HUES6 (cell line): ENCODE results near the gene DUSP2.
"Not testable (repeated sequence)": the region's sequence is repeated elsewhere in the genome, so short reads cannot be mapped to it uniquely, and the experiment has no call there.

Source experiments
- H3K27ac ChIP-seq: 2 replicates; pipeline ENCODE4 v1.7.0; 2013; ENCODE audit warnings: low read depth, mild to moderate bottlenecking, low read length, inconsistent platforms
- H3K27me3 ChIP-seq: 2 replicates; pipeline ENCODE4 v1.6.1; 2013; ENCODE audit warnings: low read length; ENCODE audit not compliant: control insufficient read depth, insufficient read depth
- H3K36me3 ChIP-seq: 2 replicates; pipeline ENCODE4 v1.6.1; 2013; ENCODE audit warnings: low read length; ENCODE audit not compliant: control insufficient read depth, insufficient read depth
- H3K4me1 ChIP-seq: 2 replicates; pipeline ENCODE4 v1.6.1; 2013; ENCODE audit warnings: low read length; ENCODE audit not compliant: control insufficient read depth, insufficient read depth
- H3K4me3 ChIP-seq: 2 replicates; pipeline ENCODE4 v1.5.1; 2013; ENCODE audit warnings: low read depth, low read length
- H3K9ac ChIP-seq: one replicate; pipeline ENCODE4 v1.6.1; 2013; ENCODE audit warnings: mild to moderate bottlenecking, low read length
- H3K9me3 ChIP-seq: 2 replicates; pipeline ENCODE4 v1.6.1; 2013; ENCODE audit warnings: low read depth, low read length; ENCODE audit not compliant: control insufficient read depth, insufficient read depth

Gene DUSP2

DNA sequence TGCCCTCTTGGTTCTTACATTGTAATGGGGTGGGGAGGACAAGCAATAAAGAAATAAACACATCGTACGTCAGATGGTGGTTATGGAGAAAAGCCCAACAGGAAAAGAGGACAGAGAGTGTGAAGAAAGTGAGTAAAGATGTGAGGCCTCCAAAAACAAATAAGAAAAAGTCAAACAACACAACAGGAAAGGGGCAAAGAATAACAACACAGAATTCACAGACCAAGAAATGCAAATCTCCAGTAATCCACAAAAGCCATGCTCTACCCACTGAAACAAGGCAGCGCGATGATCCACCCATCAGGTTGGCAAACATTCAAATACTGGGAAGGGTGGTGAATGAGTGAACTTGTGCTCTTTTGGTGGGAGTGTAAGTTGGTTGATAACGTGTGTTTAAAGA lies 16.7 kb upstream of the DUSP2 start:
- no peak overlapping the region for H3K9ac ChIP-seq
- H3K9me3 ChIP-seq: no peaks in the 10 kb centered on the region
- no peak overlapping the region for H3K4me3 ChIP-seq
- no peaks in the 10 kb centered on the region for H3K27me3 ChIP-seq
- peaks cover 10% of the 10 kb centered on the region; the same call in 1 of the 2 replicates for H3K4me1 ChIP-seq
- H3K36me3 ChIP-seq: no peaks in the 10 kb centered on the region
- H3K27ac ChIP-seq: no peak overlapping the region

DNA sequence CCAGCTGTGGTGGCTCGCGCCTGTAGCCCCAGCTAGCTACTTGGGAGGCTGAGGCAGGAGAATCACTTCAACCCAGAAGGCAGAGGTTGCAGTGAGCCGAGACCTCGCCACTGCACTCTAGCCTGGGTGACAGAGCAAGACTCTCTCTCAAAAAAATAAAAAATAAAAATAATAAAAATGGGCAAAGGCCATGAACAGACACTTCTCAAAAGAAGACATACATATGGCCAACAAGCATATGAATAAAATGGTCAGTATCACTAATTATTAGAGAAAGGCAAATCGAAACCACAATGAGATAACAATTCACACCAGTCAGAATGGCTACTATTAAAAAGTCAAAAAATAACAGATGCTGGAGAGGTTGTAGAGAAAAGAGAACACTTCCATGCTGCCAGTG lies 15.1 kb upstream of the DUSP2 start:
- H3K36me3 ChIP-seq, H3K27ac ChIP-seq: not testable (repeated sequence)
- H3K4me1 ChIP-seq: peaks cover 10% of the 10 kb centered on the region; the same call in 1 of the 2 replicates

DNA sequence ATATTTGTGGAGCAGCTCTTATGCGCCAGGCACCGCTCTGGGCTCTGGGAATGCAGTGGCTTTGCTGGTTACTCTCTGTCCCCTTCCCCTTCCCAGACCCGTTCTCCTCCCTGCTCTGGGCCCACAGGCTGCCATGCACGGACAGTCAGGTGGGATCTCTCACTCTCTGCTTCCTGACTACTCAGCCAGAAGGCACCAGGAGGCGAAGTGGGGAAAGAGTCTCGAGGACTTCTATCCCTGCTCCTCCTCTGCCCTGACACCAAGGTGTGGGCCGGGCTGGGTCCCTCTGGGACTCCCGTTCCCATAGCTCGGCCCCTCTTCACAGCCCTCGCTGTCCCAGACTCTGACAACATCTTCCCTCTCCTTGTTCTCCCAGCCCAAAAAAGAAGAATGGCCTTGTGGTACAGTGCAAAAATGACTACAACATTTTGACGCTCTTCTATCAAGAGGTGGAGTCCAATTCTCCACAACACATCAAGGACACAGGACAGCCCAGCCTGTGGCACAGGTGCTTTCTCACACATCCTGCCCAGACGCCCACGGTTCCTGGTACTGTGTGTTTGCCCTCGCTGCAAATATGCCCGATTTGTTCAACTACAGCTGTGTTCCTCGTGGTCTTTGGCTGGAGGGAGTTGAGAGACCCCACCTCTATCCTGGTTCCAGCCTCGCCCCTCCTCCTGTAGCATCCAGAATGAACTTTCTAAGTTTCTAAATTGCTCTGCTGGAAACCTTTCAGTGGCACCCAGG lies 14.0 kb upstream of the DUSP2 start:
- Histone ChIP-seq H3K27ac (no peak overlapping the region), H3K4me1 (peaks cover 10% of the 10 kb centered on the region; the same call in 1 of the 2 replicates), H3K36me3 (no peaks in the 10 kb centered on the region), H3K27me3 (no peaks in the 10 kb centered on the region), H3K4me3 (no peak overlapping the region), H3K9me3 (no peaks in the 10 kb centered on the region), H3K9ac (no peak overlapping the region)

More for the DNA sequence above, 15.1 kb upstream of the DUSP2 start:
- not testable (repeated sequence) for H3K9ac ChIP-seq, H3K9me3 ChIP-seq, H3K27me3 ChIP-seq, H3K4me3 ChIP-seq

DNA sequence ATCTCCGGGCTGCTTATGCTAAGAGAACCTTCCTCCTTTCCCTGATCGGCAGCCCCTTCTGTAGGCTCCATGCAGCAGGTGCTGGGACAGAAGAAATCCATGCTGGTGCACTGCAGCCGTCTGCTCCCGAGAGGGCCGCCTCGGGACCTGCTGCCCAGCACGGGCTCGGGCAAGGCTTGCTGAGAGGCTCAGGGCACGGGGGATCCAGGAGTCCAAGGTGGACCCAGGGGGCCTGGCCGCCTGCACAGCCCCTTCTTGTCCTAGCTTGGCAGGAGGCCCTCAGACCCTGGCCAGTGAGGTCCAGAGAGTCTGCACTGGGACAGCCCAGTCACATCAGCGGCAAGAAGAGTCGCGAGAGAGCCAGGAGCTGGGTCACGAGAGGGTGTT lies 13.3 kb upstream of the DUSP2 start:
- peaks cover 10% of the 10 kb centered on the region; the same call in 1 of the 2 replicates for H3K4me1 ChIP-seq

DNA sequence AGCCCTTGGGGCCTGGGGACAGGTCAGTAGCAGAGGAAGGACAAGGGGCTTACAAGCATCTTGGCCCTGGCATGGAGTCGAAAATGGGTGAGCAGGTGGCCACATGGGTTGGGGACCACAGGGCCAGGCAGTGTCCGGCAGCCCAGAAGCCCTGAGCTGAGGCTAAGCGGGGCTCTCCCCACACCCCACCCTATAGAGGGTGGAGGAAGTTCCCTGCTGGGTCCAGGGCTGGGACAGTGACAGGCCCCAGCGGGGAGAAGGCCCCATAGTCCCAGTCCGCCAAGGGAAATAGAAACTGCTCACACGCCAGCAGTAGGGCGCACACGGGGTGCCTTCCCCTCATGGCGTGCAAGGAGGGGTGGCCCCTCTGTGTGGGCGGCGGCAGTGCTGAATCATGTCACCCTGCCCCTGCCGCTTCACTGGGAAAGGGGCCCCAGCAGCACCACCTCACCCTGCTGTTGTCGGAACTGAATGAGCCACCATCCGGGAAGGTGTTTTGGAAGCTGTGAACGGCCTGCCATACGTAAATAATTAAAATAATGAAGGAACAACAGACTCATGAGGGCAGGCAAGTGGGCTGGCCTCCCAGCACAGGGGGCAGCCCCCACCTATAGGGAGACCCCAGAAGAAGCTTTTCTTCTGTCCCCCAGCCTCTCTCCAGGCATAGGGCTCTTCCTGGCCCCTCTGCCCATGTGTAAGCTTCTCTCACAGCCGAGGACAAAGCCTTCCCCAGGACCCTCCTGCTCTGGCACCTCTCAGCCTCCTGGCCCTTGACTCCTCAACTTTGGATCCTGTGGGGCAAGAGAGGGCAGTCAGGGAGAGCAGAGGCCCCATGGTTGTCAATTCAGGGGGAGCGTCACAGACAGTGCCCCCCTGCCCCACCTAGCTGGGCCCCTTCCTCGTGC lies 12.7 kb upstream of the DUSP2 start:
- Histone ChIP-seq H3K4me3 (no peak overlapping the region), H3K36me3 (no peaks in the 10 kb centered on the region), H3K9ac (no peak overlapping the region), H3K9me3 (no peaks in the 10 kb centered on the region), H3K27me3 (no peaks in the 10 kb centered on the region), H3K27ac (no peak overlapping the region), H3K4me1 (peaks cover 10% of the 10 kb centered on the region; the same call in 1 of the 2 replicates)

More for the DNA sequence above, 13.3 kb upstream of the DUSP2 start:
- no peaks in the 10 kb centered on the region for H3K9me3 ChIP-seq
- H3K4me3 ChIP-seq: no peak overlapping the region
- H3K9ac ChIP-seq: no peak overlapping the region
- no peaks in the 10 kb centered on the region for H3K27me3 ChIP-seq
- no peak overlapping the region for H3K27ac ChIP-seq
- no peaks in the 10 kb centered on the region for H3K36me3 ChIP-seq

DNA sequence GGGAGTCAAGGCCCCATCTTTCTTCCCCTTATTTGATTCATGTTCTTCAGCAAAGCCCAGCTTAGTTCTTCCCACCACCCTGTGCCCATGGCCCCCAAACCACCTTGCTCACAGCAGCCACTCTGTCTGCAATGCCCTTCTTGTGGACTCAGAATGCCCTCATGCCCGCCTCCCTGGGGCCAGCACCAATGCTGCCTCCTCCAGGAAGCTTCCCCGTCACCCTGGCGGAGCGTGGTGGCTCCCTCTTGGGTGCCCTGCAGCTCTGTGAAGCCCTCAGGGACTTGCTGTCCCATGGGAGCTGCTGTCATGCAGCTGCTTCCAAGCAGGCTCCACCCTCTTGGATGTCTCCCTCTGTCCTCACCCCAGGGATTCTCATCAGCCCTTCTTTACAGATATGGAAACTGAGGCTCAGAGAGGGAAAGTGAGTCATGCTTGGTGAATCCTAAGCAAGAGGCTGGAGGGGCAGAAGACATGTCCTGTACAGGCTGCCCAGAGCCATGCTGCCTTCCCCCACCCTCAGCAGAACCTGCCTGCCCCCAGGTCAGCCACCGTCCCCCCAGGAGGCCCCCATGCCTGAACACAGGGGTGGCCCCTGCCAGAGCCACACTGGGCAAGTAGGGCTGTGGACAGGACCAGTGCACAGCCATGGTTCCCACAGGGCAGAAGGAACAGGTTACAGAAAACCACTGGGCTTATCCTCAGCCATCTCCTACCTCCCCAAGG lies 11.8 kb upstream of the DUSP2 start:
- H3K27me3 ChIP-seq: no peaks in the 10 kb centered on the region
- no peak overlapping the region for H3K4me3 ChIP-seq
- peaks cover 15% of the 10 kb centered on the region; the same call in 1 of the 2 replicates for H3K4me1 ChIP-seq
- no peak overlapping the region for H3K27ac ChIP-seq
- H3K9ac ChIP-seq: no peak overlapping the region
- H3K36me3 ChIP-seq: no peaks in the 10 kb centered on the region
- H3K9me3 ChIP-seq: no peaks in the 10 kb centered on the region

DNA sequence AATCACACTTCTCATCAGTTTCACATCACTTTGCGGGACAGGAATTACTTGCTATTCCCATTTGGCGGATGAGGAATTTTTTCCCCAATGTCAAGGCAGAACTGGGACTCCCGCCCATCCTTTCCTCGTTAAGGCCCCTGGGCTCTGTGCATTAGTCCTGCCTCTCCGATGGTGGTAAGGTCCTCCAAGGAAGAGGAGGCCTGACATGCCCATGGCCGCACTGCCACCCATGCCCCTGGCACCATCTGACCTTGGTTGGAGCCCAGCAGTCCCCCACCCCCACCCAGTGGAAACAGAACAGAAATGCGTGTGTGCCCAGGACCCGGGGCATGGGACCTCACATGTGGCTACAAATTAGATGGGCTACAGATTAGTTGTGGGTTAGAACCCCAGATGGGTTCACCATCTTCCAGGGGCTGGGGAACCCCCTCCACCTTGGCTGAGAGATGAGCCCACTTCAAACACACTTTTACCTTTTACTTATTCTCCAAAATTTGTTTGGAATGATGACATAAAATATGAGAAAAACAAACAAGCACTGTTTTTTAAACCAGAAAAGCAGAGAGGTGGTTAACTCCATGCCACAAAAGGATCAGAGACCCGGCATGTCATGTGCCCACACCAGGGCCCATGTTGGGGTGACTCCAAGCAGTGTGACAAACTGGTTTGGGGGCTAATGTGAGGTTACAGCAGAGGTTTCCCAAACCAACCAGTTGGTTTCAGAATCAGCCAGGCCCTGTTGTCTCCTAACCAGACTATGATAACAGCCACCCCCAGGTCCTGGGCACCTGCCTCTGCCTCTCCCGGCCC lies 11.0 kb upstream of the DUSP2 start:
- Histone ChIP-seq H3K4me1 (peaks cover 16% of the 10 kb centered on the region; the same call in 1 of the 2 replicates), H3K9ac (no peak overlapping the region), H3K9me3 (no peaks in the 10 kb centered on the region), H3K27me3 (no peaks in the 10 kb centered on the region), H3K4me3 (no peak overlapping the region), H3K36me3 (no peaks in the 10 kb centered on the region), H3K27ac (no peak overlapping the region)

DNA sequence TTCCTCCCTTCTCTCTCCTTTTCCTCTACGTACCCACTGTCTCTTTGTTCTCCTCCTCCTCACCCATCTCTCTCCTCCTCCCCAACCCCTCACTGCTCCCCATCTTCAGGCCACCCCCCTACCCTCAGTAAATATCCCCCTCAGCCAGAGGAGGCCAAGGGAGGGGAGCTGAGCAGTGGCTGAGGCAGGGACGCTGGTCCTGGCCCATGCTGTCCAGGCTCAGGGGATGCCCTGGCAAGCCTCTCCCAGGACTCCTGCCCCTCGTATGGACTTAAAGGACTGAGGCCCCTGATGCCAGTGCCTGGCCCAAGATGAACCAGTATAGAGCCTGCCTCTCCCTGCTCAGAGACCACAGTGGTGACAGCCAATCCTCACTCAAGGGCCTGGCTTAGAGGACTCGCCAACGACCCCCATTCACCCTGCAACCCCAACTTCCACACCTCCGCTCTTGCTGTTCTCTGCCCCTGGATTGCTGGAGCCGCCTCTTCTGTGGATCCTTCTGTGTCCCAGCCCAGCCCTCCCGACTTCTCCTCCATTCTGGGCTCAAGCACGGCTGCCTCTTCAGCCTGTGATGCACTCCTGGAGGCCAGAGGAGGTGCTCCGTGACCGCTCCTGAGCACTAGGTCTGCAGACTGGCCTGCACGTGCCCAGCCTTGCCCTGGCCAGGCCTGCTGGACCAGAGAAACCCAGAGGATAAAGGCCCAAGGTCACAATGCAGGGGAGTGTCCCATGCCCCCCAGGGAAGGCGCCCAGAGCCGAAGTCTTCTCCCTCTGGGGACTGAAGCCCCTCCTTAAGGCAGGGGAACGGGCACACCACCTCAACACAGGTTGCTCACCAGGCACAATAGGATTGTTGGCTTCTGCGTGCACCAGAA lies 9.5 kb upstream of the DUSP2 start:
- H3K9ac ChIP-seq: no peak overlapping the region
- no peak overlapping the region for H3K27ac ChIP-seq
- no peaks in the 10 kb centered on the region for H3K27me3 ChIP-seq
- no peaks in the 10 kb centered on the region for H3K36me3 ChIP-seq
- no peak overlapping the region for H3K4me3 ChIP-seq
- peaks cover 16% of the 10 kb centered on the region; the same call in 1 of the 2 replicates for H3K4me1 ChIP-seq
- no peaks in the 10 kb centered on the region for H3K9me3 ChIP-seq

DNA sequence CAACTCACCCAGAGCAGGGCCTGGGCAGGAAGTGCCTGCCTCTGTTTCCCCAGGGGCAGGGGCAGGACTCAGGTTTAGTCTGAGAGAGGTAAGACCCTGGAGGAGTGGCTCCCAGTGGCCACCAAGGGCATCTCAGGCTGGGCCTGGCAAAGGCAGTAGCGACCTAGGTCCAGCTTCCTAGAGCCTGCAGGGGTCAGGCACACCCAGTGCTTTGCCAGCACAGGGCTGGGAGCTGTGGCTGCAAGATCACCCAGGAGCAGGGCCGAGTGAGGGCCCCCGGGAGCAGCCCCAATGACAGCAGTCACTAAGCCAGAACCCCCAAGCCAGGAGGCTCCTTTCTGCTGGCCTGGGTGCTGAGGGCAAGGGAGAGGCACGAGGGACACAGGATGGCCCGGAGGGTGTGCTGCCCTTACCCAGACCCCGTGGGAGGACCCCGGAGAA lies 8.8 kb upstream of the DUSP2 start:
- Histone ChIP-seq H3K27ac (no peak overlapping the region), H3K36me3 (no peaks in the 10 kb centered on the region), H3K9ac (no peak overlapping the region), H3K4me1 (peaks cover 17% of the 10 kb centered on the region), H3K4me3 (no peak overlapping the region), H3K9me3 (no peaks in the 10 kb centered on the region), H3K27me3 (no peaks in the 10 kb centered on the region)
